ENCODE data around the gene KCNK7. TPM values are rescaled to one million over a fixed set of nuclear protein-coding genes. Genes with fewer than 3 reads are reported as not detected.

The KCNK7 gene
- total RNA-seq, 4 donors from 2014 or later, result 0.26 to 5.8 TPM; not detected in 2

- intact Hi-C loops (cut with DNase I; ENCODE audit: low total_unique reads), result loop anchor here (10.0 kb wide), 1 partner anchor 54 kb away; no protein-coding TSS in a partner anchor
- Histone ChIP-seq H3K4me3 (no peak overlapping the region), H3K27ac (peak overlapping the region; percentile 58 to 70), H3K27me3 (no peaks in the 10 kb centered on the region), H3K36me3 (no peaks in the 10 kb centered on the region), H3K4me1 (peaks cover 0 to 6% of the 10 kb centered on the region in 2 donors), H3K9me3 (no peaks in the 10 kb centered on the region)
- peak in 1 of 2 donors; percentile 70 for DNase-seq
- TF ChIP-seq POLR2A (IDR thresholded peaks at IDR 0.05), result no peak
- peak; percentile 16 to 65 (median 56) for TF ChIP-seq CTCF (IDR thresholded peaks at IDR 0.05)
Measured at GRCh38 chr11:65588199-65589054, 7.2 kb downstream of the KCNK7 start.

DNA sequence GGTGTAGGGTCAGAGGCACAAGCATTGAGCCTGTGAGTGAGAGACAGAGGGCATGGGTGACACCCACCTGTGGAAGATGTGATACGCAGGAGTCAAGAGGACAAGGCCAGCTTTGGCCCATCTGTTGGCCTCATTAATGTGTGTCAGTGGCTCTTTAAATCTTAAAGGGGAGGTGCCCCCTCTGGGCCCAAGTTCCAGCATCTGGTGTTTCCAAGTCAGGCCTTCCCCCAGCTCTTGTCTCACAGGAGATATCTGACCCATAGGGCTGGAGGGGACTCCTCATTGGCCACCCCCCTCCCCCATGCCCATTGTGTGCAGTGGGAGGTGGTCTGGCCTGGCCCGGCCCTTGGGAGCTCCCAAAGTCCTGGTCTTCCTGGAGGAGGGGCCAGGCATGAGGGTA is 8.9 kb downstream of the KCNK7 start:
- Histone ChIP-seq H3K27ac (peak overlapping the region; percentile 35 to 43), H3K4me3 (no peak overlapping the region), H3K4me1 (peaks cover 0 to 6% of the 10 kb centered on the region in 2 donors), H3K27me3 (no peaks in the 10 kb centered on the region), H3K9me3 (no peaks in the 10 kb centered on the region), H3K36me3 (no peaks in the 10 kb centered on the region)
- intact Hi-C loops (cut with DNase I; ENCODE audit: low total_unique reads), result loop anchor here (10.0 kb wide), 1 partner anchor 52 kb away; no protein-coding TSS in a partner anchor
- no peak for DNase-seq
- TF ChIP-seq CTCF (IDR thresholded peaks at IDR 0.05) (no peak), POLR2A (IDR thresholded peaks at IDR 0.05) (no peak)

DNA sequence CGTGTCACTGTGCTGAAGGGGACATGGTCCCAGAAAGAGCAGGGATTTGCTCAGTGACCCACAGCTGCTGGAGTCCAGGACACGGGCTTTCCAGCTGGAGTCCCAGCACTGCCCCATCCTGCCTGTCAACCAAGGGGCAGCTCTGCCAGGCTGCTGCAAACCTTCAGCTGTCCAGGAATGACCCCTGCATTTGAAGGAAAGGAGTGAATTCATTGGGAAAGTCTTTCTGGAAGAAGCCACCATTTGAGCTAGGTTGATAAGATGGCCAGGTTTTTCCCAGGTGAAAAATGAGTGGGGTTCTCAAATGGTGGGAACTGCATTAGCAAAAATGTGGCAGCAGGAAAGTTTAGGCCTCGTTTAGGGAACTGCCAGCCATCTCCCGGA is 9.4 kb downstream of the KCNK7 start:
- Histone ChIP-seq H3K27me3 (no peaks in the 10 kb centered on the region), H3K4me1 (peaks cover 0 to 6% of the 10 kb centered on the region in 2 donors), H3K9me3 (no peaks in the 10 kb centered on the region), H3K36me3 (no peaks in the 10 kb centered on the region), H3K27ac (peak overlapping the region; percentile 35 to 43), H3K4me3 (no peak overlapping the region)
- DNase-seq, result no peak
- intact Hi-C loops (cut with DNase I; ENCODE audit: low total_unique reads), result loop anchor here (10.0 kb wide), 1 partner anchor 51 kb away; no protein-coding TSS in a partner anchor
- TF ChIP-seq POLR2A (IDR thresholded peaks at IDR 0.05) (no peak), CTCF (IDR thresholded peaks at IDR 0.05) (no peak)

DNA sequence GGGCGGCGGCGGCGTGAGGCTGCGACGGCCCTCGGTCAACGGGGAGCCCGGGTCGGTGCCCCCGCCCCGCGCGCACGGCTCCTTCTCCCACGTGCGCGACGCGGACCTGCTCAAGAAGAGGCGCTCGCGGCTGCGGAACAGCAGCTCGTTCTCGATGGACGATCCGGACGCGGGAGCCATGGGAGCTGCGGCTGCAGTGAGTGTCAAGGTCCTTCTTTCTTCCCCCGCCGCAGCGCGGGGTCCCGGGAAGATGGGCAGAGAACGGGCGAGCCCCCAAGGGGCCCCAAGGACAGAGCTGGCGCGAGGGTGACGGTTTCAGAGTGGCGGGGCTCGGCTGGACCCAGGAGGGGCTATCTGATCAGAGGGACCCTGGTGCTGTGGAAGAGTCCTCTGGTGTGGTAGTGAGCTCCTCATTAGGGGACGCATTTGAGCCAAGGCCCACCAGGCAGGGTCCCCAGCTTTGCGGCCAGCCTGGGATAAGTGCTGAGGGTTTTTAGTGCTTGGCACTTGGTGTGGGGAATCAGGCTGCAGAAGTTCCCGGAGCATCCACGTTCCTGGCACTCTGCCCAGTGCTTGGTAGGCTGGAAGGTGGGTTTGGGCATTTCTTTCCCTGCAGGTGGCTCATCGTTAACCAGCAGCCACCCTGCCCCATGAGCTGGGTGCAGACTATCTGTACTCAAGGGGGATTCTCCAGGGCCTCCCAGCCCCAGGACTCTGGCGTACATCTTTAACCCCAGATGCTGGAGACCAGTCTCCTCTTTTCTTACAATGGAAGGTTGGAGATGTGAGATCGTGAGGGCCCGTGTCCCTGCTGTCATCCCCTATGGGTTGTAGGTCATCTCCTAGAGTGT is 10.0 kb downstream of the KCNK7 start:
- Histone ChIP-seq H3K4me3 (no peak overlapping the region), H3K27ac (no peak overlapping the region), H3K4me1 (peaks cover 0 to 6% of the 10 kb centered on the region in 2 donors), H3K9me3 (no peaks in the 10 kb centered on the region), H3K27me3 (no peaks in the 10 kb centered on the region), H3K36me3 (no peaks in the 10 kb centered on the region)
- DNase-seq, result no peak
- TF ChIP-seq CTCF (IDR thresholded peaks at IDR 0.05) (no peak), POLR2A (IDR thresholded peaks at IDR 0.05) (no peak)
- intact Hi-C loops (cut with DNase I; ENCODE audit: low total_unique reads), result loop anchor here (10.0 kb wide), 1 partner anchor 51 kb away; no protein-coding TSS in a partner anchor

All from uterus (tissue), 4 donors.